Hepatocyte (in vitro differentiated cells): ENCODE measurements around the gene ANKRD12.

ENCODE experiments used
- EZH2 ChIP-seq: fragments of 200-600 bp; sonication (generic); IDR thresholded peaks from 2 replicates; pipeline ENCODE4 v1.6.1; 2016; ENCODE audit warnings: antibody characterized with exemption, mild to moderate bottlenecking, borderline replicate concordance
- EZH2phosphoT487 ChIP-seq: fragments of 200-600 bp; sonication (generic); IDR thresholded peaks from one replicate; pipeline ENCODE4 v1.6.1; 2018; ENCODE audit warnings: antibody characterized with exemption, mild to moderate bottlenecking, low read depth, moderate library complexity; ENCODE audit not compliant: unreplicated experiment, severe bottlenecking
- TF ChIP-seq, protein P1 (sequence below): fragments of 200-600 bp; sonication (generic); IDR thresholded peaks from 2 replicates; pipeline ENCODE4 v1.5.1; 2016; ENCODE audit warnings: antibody characterized with exemption, mild to moderate bottlenecking; ENCODE audit not compliant: poor library complexity

DNA sequence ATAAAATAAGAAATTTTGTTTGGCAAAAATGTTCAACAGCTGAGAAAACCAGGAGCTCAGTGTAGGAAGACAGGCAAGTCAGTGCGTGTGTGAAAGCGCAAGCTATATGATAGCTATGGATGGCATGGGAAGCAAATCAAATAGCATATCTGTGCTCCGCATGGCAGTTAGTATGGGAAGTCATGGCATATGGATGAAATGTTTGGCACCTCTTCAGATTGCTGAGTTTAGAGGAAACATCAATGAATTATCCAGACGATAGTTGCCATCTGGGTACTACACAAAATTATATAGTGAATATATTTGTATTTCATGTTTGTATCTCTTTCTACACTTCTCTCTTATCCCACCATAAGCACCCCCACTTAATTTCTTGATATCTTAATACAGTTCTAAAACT, 112.1 kb downstream of the ANKRD12 start:
- TF ChIP-seq, protein P1, sequence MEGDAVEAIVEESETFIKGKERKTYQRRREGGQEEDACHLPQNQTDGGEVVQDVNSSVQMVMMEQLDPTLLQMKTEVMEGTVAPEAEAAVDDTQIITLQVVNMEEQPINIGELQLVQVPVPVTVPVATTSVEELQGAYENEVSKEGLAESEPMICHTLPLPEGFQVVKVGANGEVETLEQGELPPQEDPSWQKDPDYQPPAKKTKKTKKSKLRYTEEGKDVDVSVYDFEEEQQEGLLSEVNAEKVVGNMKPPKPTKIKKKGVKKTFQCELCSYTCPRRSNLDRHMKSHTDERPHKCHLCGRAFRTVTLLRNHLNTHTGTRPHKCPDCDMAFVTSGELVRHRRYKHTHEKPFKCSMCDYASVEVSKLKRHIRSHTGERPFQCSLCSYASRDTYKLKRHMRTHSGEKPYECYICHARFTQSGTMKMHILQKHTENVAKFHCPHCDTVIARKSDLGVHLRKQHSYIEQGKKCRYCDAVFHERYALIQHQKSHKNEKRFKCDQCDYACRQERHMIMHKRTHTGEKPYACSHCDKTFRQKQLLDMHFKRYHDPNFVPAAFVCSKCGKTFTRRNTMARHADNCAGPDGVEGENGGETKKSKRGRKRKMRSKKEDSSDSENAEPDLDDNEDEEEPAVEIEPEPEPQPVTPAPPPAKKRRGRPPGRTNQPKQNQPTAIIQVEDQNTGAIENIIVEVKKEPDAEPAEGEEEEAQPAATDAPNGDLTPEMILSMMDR = no peak
- no peak for TF ChIP-seq EZH2phosphoT487
- TF ChIP-seq EZH2 = no peak
